ENCODE measurements around the gene BCAR3.

BCAR3 gene

DNA sequence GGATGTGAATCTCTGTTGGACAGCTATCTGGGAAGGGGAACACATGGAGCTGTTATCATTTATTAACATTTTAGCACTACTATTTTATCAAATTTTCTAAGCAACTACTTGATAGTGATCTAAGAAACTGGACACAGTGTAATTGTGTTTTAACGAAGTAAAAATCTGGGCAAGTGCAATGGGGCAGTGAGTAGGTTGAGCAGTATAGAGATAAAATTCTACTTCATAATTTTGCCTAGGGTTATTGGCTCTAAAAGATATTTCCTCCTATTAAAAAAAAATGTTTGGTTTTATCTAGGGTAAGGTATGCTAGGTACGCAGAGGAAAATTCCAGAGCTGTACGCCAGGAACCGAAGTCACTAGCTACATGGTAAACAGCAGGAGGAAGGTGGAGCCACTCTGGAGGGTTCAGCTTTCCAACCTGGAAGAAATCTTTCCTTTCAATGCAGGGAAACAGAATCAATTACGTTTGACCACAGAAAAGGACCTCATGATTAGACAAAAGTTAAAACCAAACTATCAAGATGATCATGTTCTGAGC is 43.3 kb downstream of the BCAR3 start:
- no peak for DNase-seq

DNA sequence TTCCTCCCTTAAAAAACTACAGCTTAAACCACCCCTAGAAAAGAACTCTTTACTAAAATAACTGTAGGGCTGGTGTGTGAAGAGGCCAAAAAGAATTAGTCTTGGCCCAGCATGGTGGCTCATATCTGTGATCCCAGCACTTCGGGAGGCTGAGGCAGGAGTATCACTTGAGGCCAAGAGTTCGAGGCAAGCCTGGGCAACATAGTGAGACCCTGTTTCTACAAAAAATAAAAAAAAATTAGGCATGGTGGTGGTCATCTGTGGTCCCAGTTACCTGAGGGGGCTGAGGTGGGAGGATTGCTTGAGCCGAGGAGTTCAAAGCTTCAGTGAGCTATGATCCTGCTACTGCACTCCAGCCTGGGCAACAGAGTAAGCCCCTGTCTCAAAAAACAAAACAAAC is 44.9 kb downstream of the BCAR3 start:
- DNase-seq, result no peak

DNA sequence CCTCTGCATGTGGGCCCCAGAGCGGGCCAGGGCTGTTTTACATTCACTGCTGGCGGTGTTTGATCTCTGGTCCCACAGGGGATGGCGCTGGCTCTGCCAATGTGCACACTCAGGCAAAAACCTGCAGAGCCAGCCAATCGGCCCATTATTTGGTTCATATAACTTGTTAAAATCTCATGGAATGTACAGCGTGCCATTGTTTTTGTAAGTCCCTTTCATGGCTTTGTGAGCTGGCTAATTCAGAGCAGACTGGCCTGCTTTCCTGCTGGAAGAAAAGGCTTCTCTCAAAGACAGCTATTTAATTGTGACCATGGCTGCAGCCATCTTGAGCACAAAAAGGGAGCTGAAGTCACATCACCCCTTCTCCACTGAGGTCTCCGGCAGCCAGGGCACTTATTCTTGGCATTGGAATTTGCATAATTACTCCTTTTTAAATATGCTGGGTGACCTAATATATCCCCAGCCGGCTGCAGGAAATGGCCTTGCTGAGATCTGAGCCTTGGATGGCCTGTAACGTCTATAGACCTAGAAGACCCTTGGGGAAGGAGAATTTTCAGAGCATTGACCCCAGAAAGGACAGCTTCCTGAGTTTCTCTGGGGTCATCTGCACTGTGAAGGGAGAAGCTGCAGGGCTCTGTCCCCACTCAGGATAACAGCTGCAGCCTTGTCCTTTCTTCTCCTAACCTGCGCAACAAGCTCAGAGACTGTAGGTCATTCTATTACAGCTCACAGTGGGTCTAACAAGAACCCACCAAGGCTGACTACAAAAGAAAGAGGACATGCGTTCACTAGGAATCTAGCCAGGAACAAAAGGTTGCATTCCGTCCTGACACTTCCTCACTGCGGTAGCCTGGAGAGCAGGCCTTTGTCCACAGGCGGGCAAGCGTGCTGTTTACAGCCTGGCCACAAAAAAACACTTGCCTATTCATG is 45.8 kb downstream of the BCAR3 start:
- no peak for DNase-seq

DNA sequence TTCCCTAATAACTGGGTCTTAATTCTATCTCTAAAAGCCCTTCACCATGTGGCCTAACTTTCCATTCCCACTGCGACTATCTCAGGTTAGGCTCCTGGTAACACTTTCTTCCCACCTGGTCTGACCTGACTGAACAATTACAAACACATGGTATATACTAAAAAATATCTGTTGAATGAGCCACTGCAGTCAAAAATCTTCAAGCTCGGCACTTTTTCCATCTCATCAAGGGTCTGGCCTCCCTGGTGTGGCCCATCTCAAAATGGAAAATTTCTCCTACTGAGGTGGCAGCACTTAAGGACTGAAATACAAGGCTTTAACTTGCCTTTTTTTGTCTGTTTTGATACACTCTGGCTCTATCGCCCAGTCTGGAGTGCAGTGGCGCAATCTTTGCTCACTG is 48.3 kb downstream of the BCAR3 start:
- DNase-seq, result no peak

DNA sequence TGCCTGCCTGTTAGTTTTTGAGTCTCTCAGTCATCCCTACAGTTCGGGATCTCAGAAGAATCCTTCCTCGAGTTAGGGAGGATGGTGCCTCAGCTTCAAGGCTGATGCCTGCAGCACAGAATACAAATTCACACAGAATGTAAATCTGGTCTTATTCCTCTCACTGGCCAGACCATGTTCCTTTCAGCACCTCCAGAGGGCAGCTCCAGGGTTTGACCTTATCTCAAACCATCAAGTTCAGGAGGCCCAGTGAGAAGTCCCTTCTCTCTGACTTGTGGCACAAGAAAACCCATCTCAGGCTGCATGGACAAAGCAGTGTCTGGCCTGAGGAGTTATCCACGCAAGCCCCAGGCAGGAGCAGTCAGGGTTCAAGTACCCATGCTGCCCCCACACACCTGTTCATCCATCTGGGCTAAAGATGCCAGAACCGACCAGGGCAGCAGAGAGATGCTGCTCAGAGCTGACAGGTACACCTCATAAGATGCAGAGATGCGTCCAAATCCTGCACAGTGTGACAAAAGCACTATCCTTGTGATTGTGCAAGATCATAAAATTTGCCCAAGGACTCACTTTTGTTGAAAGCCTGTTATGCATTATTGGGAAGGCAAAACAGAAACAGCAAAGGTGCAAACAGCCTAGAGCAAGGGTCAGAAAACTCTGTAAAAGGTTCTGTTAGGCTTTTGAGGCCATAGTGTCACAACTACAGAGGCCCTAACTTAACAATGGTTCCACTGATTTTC is 49.8 kb downstream of the BCAR3 start:
- DNase-seq, result no peak

DNA sequence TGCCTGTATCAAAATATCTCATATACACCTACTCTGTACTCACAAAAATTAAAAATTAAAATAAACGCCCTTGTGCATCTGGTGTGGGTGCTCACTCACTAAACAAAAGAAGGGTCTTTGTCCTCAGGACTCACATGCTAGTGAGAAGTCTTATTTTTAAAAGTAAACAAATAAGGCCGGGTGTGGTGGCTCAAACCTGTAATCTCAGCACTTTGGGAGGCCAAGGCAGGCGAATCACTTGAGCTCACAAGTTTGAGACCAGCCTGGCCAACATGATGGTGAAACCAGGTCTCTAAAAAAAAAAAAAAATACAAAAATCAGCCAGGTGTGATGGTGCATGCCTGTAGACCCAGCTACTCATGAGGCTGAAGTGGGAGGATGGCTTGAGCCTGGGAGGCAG is 51.5 kb downstream of the BCAR3 start:
- no peak for DNase-seq

DNA sequence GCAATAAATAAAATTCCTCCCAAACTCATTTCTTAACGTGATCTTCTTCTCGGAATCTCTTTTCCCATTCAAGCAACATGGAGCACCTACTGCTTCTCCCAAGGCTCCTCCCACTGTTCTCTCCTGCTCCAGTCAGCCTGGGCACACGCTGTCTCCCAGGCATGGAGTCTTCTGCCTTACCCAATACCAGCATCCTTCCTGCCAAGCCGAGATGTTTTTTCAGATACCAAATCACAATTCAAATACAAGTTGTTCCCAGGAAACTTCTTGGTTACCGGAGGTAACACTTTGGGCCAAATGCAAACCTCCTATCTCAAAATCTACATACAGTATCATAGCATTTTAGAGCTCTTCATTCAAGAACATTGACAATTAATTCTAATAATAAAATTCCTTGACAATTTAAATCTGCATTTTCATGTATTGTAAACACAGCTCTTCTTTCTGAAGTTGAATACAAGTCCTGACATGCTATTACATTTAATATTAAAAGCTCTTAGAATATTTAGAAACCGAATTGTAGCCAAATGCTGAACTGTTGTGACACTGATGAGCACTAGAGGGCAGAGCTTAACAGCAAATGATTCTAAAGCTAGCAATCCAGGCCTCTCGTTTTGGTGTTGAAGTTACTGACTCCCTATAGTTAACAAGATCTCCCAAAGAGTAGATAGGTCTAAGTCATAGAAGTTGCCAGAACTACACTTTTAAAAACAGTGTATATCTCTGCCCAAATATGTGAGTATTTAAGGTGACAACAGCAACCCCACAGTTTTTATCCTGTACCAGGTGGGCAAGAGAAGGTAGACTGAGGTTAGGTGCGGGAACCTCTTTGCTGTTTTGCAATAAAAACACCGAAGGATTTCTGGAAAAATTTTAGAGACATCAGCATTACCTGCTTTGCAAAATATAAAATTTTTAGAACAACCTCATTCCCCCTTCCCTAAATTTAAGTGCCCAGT is 52.3 kb downstream of the BCAR3 start:
- DNase-seq, result no peak

DNA sequence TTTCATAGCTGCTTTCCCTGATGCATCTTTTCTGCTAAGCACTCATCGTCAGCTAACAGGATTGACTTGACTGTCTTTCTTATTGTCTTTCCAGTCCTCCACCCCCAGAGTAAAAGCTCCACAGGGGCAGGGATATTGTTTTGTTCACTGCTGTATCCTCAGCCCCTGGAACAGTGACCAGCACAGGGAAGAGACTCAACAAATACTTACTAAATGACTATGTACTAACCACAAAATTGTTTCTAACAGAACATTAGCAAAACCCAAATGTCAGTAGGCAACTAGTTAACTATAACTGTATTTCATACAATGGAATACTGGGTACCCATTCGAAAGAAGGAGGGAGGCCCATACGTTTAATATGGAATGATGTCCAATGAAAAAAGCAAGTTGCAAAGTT is 53.0 kb downstream of the BCAR3 start:
- no peak for DNase-seq

DNA sequence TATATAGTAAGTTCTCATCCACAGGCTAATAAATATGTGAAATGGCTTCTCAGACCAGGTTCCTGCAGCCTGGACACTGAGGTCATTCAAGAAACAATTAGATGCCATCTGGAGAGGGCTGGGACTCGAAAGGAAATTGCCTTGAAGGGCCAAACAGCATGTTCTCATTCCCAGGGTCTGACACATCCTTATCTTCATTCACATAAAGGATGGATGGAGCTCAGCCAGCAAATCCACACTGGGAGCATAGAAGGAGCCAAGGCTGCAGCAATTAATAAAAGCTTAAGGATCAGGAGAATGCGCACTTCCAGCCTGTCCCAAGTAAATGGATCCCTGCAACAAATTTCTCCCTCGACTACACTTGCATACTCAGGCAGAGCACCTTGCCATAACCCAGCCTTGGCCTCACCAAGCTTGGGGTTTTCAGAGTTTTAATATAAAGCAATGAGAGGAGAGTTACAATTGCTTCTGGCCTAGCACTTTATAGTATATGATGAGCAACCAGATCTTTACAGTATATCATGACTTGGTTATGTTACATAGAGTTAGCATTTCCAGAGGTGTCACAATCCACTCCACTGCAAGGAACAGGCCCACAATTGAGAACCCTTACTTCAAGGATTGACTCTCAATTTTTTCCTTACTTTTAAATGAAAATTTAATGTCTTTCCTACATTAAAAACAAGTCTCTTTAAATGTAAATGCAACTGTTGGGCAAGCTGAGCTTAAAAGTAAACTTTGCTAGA is 55.9 kb downstream of the BCAR3 start:
- DNase-seq, result no peak

DNA sequence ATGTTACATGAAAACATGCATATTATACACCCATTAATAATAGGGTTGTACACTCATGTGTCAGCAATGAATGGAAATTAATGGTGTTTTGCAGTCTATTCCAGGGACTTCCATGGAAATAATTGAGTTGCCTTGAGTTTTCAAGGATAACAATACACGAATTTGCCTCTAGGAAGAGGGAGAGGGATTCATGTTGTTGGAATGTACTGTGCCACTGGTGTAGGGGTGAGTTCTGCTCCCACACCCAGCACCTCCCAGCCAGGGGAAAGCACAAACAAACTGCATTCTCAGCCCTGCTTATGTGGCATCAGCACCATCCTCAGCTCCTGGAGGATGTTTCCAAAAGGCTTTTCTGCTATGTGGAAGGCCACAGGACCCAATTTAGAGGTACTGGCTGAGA is 57.8 kb downstream of the BCAR3 start:
- DNase-seq, result no peak

DNA sequence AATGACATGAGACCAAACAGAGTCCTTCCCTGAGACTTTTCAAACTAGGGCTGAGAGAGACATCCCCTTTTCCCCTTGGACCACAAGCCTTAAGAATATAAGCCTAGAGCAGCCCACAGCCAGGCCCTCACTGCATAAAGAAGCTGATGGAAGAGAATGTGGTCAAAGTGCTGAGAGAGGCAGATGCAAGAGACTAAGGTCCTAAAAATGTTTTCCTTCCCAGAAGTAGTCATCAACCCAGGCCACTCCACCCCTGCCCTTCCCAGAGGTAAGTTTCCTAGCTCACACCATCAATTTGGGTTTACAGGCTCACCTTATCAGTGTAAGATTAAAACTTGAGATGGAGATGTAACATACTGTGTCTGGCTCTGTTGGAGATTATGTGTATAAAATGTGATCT is 58.2 kb downstream of the BCAR3 start:
- no peak for DNase-seq

DNA sequence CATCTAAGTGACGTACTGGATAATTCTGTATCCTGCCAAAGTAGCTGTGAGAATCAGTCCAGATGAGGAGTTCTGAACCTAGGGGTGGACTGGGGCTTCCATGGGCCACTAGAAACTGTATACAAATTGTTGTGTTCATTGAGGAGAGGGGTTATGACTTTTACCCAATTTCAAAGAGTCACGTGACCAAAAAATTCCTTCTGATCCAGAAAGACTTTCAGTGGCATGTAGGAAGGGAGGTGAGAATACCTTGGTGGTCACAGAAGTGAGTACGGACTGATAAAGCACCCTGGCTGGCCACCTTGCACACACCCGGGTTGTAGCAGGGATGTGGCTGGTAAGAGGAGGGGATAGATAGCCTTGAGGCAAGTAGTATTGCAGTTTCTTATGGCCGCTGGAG is 60.4 kb downstream of the BCAR3 start:
- DNase-seq, result no peak

DNA sequence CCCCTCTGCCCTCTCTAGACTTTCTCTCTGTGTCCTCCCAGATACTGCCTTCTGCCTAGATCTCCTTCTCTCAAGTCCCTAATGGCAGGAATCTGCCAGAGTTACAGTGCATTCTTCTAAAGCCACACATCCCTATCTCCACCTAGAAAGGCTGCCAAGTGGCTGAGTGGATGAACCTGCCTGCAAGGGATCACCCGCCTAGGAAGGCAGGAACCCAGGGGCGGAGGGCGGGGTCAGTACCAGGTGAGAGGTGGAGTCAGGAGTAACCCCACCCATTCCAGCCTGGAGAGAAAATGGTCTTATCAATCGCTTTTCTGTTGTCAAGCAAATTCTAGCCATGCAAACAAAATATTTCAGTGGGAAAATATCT is 60.8 kb downstream of the BCAR3 start:
- DNase-seq, result no peak

DNA sequence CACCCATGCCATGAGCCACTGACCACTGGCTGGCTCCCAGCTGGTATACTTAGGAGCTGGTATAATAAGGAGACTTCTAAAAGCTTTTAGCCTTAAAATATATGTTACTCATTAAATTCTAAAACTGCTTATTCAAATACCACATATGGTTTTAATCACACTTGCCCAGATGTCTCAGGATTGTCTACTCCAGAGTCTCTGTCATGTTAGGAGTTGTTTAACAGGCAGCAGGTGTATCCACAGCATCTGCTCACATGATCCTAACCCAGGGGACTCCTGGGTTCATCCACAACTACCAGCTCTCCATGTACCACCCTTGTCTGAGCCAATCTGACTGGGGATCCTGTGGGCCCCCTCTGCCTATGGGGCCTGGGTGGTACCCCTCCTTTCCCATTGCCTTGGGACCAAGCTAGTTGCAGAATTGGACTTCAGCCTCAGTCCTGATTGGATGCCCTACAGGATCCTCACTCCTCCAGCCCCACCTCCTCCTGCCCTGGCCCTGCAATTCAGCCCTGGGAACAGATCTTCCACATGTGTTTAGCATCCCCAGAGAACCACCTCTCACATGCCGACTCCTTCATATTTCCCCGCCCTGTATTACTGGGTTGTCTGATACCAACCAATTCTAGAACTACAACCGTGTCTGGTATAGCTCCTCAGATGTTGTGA is 61.3 kb downstream of the BCAR3 start:
- no peak for DNase-seq

DNA sequence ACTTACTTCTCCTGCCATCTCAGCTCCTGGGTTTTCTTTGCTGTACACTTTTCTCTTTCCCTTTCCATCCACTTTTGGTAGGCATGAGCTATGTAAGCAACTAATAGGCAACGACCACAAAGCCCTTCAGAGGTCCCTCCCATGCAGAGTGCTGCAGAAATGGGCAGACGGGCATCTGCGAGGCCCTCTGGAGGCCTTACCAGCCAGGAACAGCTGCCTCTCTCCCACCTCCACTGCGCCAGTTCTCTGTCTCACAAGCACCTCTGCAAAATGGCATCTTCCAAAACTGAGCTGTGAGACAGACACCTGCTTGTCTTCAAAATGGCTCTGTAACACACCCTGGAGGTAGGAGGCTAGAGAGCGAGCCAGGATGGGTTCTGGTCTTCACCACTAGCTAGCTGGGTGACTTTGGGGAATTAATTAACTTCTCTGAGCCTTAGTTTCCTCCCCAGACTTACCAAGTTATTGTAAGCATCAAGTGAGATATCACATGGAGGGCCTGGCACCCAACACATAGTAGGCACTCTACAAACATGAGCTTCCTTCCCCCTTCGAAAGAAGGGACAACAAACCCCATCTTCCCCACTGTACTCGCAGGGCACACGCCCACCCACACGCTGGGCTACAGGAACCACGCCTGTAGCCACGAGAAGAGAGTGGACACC is 62.0 kb downstream of the BCAR3 start:
- DNase-seq, result no peak

DNA sequence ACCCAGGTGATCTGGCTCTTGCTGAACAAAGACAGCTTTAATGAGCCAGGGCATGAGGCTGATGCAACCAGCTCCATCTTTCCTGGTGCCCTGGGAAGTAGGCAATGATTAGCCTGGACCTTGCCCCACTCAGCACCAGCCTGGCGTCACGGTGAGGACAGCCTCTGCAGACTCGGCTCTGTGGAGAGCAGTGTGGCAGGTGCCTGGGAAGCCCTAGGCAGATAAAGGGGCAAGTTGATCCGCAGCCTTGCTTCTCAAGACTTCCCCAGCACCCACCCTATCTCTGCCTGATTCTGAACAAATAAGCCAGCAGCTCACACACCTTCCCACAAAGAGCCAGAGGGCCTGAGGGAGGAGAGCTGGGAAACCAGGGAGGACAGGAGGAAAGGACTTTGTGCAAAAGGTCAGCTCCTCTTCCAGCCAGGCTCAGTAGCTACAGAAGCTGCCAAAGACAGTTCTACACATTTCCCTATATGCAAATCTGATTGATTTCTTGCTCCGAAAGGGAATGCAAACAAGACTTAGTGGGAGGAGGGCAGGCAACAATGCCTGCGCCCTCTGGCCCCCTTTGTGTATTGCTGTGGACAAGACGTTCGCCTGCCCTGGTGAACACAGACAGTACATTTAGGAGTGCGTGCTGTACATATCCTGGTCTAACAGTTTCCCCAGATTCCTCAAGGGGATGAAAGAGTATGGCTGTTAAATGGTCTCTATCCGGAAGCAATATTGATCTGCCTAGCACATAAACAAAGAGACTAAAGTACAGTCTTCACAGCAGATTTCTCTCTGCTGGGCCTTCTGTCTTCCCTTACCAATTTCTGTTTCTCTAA is 63.8 kb downstream of the BCAR3 start:
- peak; percentile 52 for DNase-seq

DNA sequence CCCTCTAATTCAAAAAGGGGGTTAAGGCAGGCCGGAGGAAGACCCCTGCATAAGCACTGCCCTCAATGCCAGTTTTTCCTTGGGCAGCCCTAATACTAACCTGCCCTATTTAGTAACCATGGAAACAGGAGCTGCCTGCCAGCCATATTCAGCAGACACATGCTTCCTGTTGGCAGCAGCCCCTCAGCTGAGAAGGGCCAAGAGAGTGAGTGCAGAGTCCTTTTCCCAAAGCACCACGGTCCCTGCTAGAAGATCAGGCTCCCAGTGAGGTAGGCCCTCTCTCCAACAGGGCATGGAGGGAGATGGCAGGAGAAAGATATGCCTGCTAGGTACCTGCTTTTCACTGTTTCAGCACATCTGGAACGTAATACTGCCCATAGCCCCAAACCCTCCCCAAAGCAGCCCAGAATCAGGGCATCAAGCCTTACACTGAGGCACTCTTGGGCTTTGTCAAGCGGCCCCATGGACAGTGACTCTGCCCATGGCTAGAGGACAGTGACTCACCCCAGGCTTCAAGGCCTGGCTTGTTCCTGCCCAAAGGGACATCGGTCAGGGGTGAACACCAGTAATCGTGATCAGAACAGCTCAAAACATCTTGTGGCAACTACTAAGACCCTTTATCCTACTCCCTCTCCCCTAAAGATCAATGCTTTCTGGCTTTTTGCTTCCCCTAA is 64.5 kb downstream of the BCAR3 start:
- DNase-seq, result no peak

DNA sequence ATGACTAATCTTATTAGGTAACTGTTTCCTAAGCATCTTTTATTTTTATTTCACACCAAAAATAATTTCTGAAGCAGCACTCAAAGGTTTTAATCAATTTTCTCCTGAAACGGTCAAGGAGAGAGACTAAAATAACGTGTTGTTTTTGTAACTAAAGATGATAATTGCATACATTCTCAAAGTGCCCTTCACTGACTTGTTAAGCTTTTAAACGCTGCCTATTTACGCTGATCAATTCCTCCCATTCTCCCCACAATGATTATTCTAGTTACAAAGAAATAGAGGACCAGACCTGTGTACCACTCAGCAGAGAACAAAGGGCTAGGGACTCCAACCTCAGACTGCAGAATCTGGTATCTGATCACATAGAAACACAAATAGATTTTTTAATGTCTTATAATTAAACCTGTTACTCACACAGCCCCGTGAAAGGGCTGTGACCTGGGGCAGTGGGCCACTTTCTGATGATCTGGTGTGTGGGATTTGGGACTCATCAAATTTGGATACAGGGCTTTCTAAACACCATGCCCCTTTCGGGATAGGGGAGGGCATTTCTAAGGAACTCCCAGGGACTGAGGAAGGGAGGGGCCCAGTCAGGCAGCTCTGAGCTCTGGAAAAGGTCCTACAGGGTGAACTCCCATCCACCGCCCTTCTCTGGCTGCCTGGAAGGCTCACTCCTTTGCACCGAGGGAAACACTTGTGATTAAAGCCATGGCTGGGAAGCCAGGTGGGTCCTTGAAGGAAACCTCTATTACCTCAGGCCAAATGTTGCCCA is 65.2 kb downstream of the BCAR3 start:
- no peak for DNase-seq

Measured in right kidney (tissue), 1 donor.